GM18873 (cell line): ENCODE results near the gene PYGM.

ENCODE experiments used
- ATAC-seq: cut with Tn5 transposase; IDR thresholded peaks from one replicate; pipeline ENCODE4 v1.9.1; 2021; ENCODE audit warnings: mild to moderate bottlenecking, moderate library complexity, moderate number of reproducible peaks; ENCODE audit not compliant: unreplicated experiment, low FRiP score

The PYGM gene

GRCh38 chr11:64754919-64755662 is 4.7 kb downstream of the PYGM start:
- no peak for ATAC-seq

GRCh38 chr11:64754124-64754918 is 5.5 kb downstream of the PYGM start:
- no peak for ATAC-seq

- no peak for ATAC-seq
These were observed 6.2 kb downstream of the PYGM start for GRCh38 chr11:64753380-64754123.

GRCh38 chr11:64753019-64753379 is 6.8 kb downstream of the PYGM start:
- ATAC-seq, result no peak

GRCh38 chr11:64752175-64752970 is 7.4 kb downstream of the PYGM start:
- no peak for ATAC-seq

GRCh38 chr11:64751580-64751979 is 8.2 kb downstream of the PYGM start:
- no peak for ATAC-seq

- ATAC-seq, result no peak
These were observed 8.6 kb downstream of the PYGM start for GRCh38 chr11:64751136-64751535.

GRCh38 chr11:64750361-64751054 is 9.3 kb downstream of the PYGM start:
- no peak for ATAC-seq

- ATAC-seq, result no peak
These were observed 11.7 kb downstream of the PYGM start for GRCh38 chr11:64747961-64748665.

GRCh38 chr11:64746486-64746885 is 13.3 kb downstream of the PYGM start:
- no peak for ATAC-seq

GRCh38 chr11:64745521-64746328 is 14.0 kb downstream of the PYGM start:
- no peak for ATAC-seq

GRCh38 chr11:64745189-64745520 is 14.6 kb downstream of the PYGM start:
- ATAC-seq, result no peak

GRCh38 chr11:64744544-64745188 is 15.1 kb downstream of the PYGM start:
- ATAC-seq, result no peak

GRCh38 chr11:64743591-64744543 is 15.9 kb downstream of the PYGM start, which contains the start of gene RASGRP2:
Gene RASGRP2, minus strand, starts transcription at chr11:64744142. Its CDS starts 1,276 bp downstream, at chr11:64742866.
- ATAC-seq, result no peak

- ATAC-seq, result no peak
These were observed 16.7 kb downstream of the PYGM start for GRCh38 chr11:64742889-64743590.
